Calu3 (cell line): Measurements from ENCODE around the gene ARHGEF10L. TPM values are rescaled to one million over a fixed set of nuclear protein-coding genes. Genes with fewer than 3 reads are reported as not detected.

Experiments
- BruUV-seq: library from RNA; stranded (reverse); fragments of 400-500 nt; replicated peaks from 2 replicates; lab custom pipeline; 2021; lab: Mats Ljungman, UMichigan
- CTCF ChIA-PET: fragments of 300-600 bp; sonication (Branson Sonifier 250); formaldehyde crosslinking; loops from one replicate; lab custom pipeline; 2022; ENCODE audit warnings: antibody characterized with exemption; lab: Charles Lee
- DNase-seq: peaks from one replicate; pipeline ENCODE4 v3.0.0; 2022
- H3K27ac Mint-ChIP-seq: one replicate; pipeline ENCODE4 v1.8.0; 2022; ENCODE audit warnings: mixed read lengths; ENCODE audit not compliant: unreplicated experiment
- H3K27me3 Mint-ChIP-seq: one replicate; pipeline ENCODE4 v1.8.0; 2022; ENCODE audit warnings: mixed read lengths; ENCODE audit not compliant: unreplicated experiment
- H3K36me3 Mint-ChIP-seq: one replicate; pipeline ENCODE4 v1.8.0; 2022; ENCODE audit warnings: mild to moderate bottlenecking, moderate library complexity, mixed read lengths; ENCODE audit not compliant: insufficient read depth, unreplicated experiment
- H3K4me1 Mint-ChIP-seq: one replicate; pipeline ENCODE4 v1.8.0; 2022; ENCODE audit warnings: mild to moderate bottlenecking, low read depth, mixed read lengths; ENCODE audit not compliant: unreplicated experiment
- H3K4me3 Mint-ChIP-seq: one replicate; pipeline ENCODE4 v1.8.0; 2022; ENCODE audit warnings: mild to moderate bottlenecking, low read depth, moderate library complexity, mixed read lengths; ENCODE audit not compliant: unreplicated experiment
- H3K9me3 Mint-ChIP-seq: one replicate; pipeline ENCODE4 v1.8.0; 2022; ENCODE audit warnings: low read depth, mixed read lengths; ENCODE audit not compliant: unreplicated experiment
- intact Hi-C: fragments of 100-400 bp; cut with micrococcal nuclease; formaldehyde crosslinking; loops from one replicate; pipeline ENCODE4 v1.10.0; 2022; ENCODE audit not compliant: unreplicated experiment
- total RNA-seq: library from RNA; stranded (reverse); gene quantifications from 2 replicates; pipeline ENCODE4 v1.2.3, GENCODE V29; 2022
- TF ChIP-seq, protein P1 (sequence below): fragments of 200-600 bp; IDR thresholded peaks from one replicate; pipeline ENCODE4 v1.8.0; 2022; ENCODE audit warnings: antibody characterized with exemption; ENCODE audit not compliant: unreplicated experiment

The ARHGEF10L gene
- total RNA-seq, 1 experiment from 2014 or later, result 20.1 TPM

DNA sequence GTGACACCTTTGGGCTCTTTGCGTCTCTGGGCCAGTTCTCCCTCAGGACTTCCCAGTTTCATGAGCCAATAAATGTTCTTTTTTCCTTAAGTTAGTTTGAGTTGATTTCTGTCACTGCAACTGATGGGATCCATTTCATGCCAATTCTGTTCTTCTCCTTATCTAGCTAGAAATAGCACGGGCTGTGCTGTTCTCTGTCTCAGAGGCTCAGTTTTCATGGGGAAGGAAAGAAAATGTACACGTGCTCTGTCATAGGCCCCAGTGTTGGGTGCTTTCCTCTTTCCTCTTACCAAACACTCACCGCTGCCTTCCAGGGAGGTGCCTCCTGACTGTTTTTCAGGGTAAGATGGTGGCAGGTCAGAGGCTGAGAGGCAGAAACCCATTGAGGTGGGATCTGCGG is 172.4 kb downstream of the ARHGEF10L start:
- DNase-seq, result no peak
- H3K36me3 Mint-ChIP-seq, result no peaks in the 10 kb centered on the region
- H3K9me3 Mint-ChIP-seq, result no peaks in the 10 kb centered on the region
- CTCF ChIA-PET, result no interaction called here
- H3K4me3 Mint-ChIP-seq, result no peak overlapping the region
- H3K4me1 Mint-ChIP-seq, result no peaks in the 10 kb centered on the region
- H3K27ac Mint-ChIP-seq, result no peak overlapping the region
- TF ChIP-seq, protein P1, sequence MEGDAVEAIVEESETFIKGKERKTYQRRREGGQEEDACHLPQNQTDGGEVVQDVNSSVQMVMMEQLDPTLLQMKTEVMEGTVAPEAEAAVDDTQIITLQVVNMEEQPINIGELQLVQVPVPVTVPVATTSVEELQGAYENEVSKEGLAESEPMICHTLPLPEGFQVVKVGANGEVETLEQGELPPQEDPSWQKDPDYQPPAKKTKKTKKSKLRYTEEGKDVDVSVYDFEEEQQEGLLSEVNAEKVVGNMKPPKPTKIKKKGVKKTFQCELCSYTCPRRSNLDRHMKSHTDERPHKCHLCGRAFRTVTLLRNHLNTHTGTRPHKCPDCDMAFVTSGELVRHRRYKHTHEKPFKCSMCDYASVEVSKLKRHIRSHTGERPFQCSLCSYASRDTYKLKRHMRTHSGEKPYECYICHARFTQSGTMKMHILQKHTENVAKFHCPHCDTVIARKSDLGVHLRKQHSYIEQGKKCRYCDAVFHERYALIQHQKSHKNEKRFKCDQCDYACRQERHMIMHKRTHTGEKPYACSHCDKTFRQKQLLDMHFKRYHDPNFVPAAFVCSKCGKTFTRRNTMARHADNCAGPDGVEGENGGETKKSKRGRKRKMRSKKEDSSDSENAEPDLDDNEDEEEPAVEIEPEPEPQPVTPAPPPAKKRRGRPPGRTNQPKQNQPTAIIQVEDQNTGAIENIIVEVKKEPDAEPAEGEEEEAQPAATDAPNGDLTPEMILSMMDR, result no peak
- no TSS peak for BruUV-seq
- H3K27me3 Mint-ChIP-seq, result peaks cover 86% of the 10 kb centered on the region
- intact Hi-C loops, result no loop called here

DNA sequence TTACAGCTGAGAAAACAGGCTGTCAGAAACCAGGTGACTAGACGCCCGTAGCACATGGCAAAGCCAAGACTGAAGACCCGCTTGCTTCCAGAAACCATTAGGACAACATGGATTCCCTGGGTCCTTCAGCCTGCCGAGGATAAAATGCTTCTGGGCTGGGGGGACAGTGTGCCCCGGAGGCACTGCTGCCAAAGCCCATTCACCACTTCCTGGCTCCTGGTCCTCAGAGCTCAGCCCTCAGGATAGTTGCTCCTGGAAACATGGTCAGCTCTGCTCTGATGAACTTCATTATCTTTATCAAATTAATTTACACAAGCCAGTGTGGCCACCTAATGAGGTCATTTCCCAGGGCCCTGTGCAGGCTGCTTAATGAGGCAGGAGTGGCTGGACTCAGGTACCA is 174.5 kb downstream of the ARHGEF10L start:
- TF ChIP-seq, protein P1, result no peak
- DNase-seq, result no peak
- H3K36me3 Mint-ChIP-seq, result no peaks in the 10 kb centered on the region
- intact Hi-C loops, result no loop called here
- peaks cover 86% of the 10 kb centered on the region for H3K27me3 Mint-ChIP-seq
- H3K27ac Mint-ChIP-seq, result no peak overlapping the region
- CTCF ChIA-PET, result interaction anchor here (0.6 kb wide), 1 partner anchor 67 kb away, joined by 6 read pairs; no protein-coding TSS in a partner anchor
- H3K9me3 Mint-ChIP-seq, result no peaks in the 10 kb centered on the region
- H3K4me1 Mint-ChIP-seq, result no peaks in the 10 kb centered on the region
- H3K4me3 Mint-ChIP-seq, result no peak overlapping the region
- no TSS peak for BruUV-seq

DNA sequence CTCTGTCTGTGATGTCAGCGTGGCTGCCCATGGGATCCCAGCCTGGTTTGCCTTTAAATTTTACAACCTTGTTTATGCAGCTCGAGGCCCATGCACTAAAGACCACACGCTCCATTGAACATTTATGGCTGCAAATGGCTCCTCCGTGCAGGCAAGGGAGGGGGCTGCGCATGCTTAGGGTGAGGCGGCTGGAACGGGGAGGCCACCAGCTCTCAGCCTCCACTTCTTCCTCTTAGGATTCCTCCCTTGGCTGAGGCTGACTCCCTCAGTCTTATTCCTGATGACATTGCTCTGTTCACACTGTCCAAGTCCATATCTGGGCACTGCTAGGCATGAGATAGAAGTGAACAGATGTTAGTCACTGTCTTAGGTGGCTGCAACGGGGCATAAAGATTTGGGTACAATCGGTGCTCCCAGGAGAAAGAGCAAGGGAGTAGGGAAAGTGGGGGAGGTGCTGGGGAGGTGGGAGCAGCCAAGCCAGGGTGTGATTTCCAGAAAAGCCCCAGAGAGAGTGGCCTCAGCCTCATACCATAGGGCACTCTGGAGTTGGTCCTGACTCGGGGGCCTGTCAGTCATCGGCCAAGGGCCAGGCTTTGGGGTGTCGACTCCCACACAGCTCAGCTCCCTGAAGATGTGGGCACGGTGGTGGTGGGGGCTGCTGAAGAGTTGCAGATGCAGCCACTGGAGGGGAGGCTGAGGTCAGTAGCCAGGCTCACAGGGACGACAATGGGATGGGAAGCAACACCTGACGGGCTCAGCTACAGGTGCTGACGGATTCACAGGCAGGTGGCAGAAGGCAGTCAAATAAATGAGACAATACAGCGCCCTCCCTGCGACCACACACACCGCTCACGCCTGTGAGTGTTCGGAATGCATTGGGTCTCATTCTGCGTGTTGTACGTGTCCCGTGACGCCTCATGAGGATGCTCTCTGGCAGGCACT is 178.4 kb downstream of the ARHGEF10L start:
- Mint-ChIP-seq H3K27me3 (peaks cover 78% of the 10 kb centered on the region), H3K9me3 (no peaks in the 10 kb centered on the region), H3K27ac (no peak overlapping the region), H3K36me3 (no peaks in the 10 kb centered on the region), H3K4me1 (no peaks in the 10 kb centered on the region), H3K4me3 (no peak overlapping the region)
- TF ChIP-seq, protein P1, result no peak
- DNase-seq, result no peak
- intact Hi-C loops, result no loop called here
- CTCF ChIA-PET, result interaction anchor here (0.7 kb wide), 1 partner anchor 676 kb away, joined by 3 read pairs; no protein-coding TSS in a partner anchor
- no TSS peak for BruUV-seq

DNA sequence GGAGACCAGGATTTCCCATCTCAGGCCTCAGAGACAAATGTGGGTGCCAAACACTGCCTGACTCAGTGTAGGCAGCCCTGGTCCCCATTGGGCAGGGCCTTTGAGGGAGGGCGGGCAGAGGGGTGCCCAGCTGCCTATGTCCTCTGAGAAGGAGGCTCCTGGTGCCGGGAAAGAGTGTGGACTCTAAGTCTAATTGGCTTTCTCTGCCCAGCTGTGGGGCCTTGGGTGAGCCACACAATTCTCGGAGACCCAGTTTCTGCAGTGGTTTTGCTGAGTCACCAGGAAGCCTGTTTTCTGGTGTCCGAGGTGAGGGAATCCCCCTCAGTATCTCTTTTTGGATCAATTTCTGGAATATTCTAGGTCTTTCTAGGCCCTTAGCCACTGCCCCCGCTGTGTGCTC is 180.4 kb downstream of the ARHGEF10L start:
- H3K27ac Mint-ChIP-seq, result no peak overlapping the region
- no TSS peak for BruUV-seq
- intact Hi-C loops, result no loop called here
- H3K9me3 Mint-ChIP-seq, result no peaks in the 10 kb centered on the region
- H3K27me3 Mint-ChIP-seq, result peaks cover 76% of the 10 kb centered on the region
- TF ChIP-seq, protein P1, result no peak
- no peaks in the 10 kb centered on the region for H3K36me3 Mint-ChIP-seq
- H3K4me1 Mint-ChIP-seq, result no peaks in the 10 kb centered on the region
- H3K4me3 Mint-ChIP-seq, result no peak overlapping the region
- no peak for DNase-seq
- CTCF ChIA-PET, result no interaction called here
